Placental pericyte (primary cell): ENCODE measurements around the gene TTC27. TPM values are rescaled to one million over a fixed set of nuclear protein-coding genes. Genes with fewer than 3 reads are reported as not detected.

Source experiments
- small RNA-seq: library from RNA; depleted of rRNA; stranded (forward); fragments of <200 nt; gene quantifications from one replicate; pipeline ENCODE3, GENCODE V24; 2012; ENCODE audit warnings: low replicate concordance
- total RNA-seq: library from RNA; depleted of rRNA; stranded (reverse); fragments of >200 nt; gene quantifications from 2 replicates; pipeline ENCODE4 v1.2.3, GENCODE V29; 2012

TTC27 gene
- 18.2 and 32.1 TPM in 2 replicates for total RNA-seq

GRCh38 chr2:32627814-32628579, at the start of gene TTC27:
TTC27 (plus strand) TSS chr2:32628050; CDS start chr2:32628293, 243 bp downstream.

Small RNAs within 50 kb of the gene (small RNA-seq; reads per million reads assigned to genes)
- gene MIR4765 = not detected
